Dermis blood vessel endothelial cell (primary cell): ENCODE data around the gene EDC4. TPM values are rescaled to one million over a fixed set of nuclear protein-coding genes. Genes with fewer than 3 reads are reported as not detected.
"Not testable (repeated sequence)": the region's sequence is repeated elsewhere in the genome, so short reads cannot be mapped to it uniquely, and the experiment has no call there.

ENCODE experiments used
- DNase-seq: peaks from one replicate; pipeline ENCODE4 v3.0.0; 2010
- total RNA-seq: library from RNA; depleted of rRNA; stranded (reverse); fragments of >200 nt; gene quantifications from 2 replicates; pipeline ENCODE4 v1.2.3, GENCODE V29; 2014

The EDC4 gene, protein sequence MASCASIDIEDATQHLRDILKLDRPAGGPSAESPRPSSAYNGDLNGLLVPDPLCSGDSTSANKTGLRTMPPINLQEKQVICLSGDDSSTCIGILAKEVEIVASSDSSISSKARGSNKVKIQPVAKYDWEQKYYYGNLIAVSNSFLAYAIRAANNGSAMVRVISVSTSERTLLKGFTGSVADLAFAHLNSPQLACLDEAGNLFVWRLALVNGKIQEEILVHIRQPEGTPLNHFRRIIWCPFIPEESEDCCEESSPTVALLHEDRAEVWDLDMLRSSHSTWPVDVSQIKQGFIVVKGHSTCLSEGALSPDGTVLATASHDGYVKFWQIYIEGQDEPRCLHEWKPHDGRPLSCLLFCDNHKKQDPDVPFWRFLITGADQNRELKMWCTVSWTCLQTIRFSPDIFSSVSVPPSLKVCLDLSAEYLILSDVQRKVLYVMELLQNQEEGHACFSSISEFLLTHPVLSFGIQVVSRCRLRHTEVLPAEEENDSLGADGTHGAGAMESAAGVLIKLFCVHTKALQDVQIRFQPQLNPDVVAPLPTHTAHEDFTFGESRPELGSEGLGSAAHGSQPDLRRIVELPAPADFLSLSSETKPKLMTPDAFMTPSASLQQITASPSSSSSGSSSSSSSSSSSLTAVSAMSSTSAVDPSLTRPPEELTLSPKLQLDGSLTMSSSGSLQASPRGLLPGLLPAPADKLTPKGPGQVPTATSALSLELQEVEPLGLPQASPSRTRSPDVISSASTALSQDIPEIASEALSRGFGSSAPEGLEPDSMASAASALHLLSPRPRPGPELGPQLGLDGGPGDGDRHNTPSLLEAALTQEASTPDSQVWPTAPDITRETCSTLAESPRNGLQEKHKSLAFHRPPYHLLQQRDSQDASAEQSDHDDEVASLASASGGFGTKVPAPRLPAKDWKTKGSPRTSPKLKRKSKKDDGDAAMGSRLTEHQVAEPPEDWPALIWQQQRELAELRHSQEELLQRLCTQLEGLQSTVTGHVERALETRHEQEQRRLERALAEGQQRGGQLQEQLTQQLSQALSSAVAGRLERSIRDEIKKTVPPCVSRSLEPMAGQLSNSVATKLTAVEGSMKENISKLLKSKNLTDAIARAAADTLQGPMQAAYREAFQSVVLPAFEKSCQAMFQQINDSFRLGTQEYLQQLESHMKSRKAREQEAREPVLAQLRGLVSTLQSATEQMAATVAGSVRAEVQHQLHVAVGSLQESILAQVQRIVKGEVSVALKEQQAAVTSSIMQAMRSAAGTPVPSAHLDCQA (N-terminal part only)
- 58.2 and 85.1 TPM in 2 replicates for total RNA-seq

DNA sequence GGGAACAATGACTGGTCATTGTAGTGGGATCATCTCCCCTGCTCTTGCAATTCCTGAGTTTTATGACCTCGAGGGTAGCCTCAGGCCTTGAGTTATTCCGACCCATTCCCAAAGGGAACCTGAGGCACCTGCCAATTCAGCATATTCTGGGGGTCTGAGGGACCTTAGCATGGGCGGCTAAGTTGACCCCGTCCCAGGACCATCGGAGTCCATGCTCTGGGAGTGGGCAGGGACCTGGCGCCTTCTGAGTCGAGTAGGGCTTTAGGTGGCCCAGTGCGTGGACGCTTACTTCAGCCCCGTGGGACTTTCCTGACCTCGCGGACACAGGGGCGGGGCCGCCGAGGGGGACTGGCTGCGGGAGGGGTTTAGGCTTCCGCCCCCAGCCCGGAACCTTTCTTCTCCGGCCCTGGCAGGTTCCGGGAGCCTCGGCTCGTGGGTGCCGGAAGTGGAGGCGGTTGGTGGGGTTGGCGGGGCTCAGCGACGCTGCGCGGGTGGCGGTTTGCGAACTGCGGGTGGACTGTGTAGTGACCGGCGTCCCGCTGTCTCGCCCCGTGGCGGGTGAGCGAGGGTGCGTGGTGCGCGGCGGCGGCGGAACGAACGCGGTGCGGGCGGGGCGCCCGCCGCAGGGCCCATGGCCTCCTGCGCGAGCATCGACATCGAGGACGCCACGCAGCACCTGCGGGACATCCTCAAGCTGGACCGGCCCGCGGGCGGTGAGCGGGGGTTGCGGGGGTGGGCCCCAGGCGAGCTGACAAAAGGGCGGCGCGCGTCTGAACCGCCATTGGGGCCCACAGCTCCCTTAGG is at the start of gene EDC4:
EDC4 (plus strand) TSS at position 422 of the 804 bp plus-strand sequence; CDS start at position 632, 210 bp downstream.
- peak; percentile 86 for DNase-seq

DNA sequence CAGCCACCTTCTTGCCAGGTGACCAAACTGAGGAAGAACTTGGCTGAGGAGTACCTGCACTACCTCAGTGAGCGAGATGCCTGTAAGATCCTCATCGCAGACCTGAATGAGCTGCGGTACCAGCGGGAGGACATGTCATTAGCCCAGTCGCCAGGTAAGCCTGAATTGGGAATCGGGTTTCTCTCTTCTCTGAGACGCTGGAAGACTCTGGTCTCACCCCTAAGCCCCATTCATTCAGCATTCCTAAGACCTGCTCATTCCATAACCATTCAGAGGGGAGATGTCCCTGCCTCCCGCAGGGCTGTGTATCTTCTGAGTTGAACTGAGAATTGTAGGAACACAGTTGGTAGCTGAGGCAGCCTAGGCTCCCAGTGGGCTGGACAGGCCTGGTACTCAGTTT is 47.7 kb upstream of the EDC4 start:
- DNase-seq: no peak

DNA sequence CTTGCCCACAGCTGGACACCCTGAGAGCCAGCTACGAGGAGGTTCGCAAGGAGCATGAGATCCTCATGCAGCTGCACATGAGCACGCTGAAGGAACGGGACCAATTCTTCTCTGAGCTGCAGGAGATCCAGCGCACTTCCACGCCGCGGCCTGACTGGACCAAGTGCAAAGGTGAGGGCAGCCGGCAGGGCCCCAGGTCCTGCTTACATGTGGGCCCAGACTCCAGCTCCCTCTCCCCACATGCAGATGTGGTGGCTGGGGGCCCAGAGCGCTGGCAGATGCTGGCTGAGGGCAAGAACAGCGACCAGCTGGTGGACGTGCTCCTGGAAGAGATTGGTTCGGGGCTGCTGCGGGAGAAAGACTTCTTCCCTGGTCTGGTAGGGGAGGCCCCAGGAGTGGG is 46.9 kb upstream of the EDC4 start:
- no peak for DNase-seq

DNA sequence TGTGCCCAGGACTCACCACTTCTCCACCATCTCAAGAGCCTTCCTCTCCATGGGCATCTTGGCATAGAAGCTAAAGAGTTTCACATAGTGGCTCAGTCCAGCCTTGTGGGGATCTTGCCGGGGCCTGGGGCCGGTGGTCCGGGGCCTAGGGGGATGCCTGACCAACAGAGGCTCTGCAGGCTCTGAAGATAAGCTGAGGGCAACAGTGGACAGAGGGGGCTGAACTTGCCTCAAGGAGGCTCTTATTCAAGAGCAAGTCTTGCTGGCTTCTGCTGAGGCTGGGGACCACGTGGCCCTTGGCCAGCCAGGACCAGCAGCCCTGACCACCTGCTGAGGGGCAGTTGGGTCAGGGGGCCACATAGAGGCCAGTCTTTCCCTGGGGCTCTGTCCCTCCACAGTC is 44.2 kb upstream of the EDC4 start:
- no peak for DNase-seq

DNA sequence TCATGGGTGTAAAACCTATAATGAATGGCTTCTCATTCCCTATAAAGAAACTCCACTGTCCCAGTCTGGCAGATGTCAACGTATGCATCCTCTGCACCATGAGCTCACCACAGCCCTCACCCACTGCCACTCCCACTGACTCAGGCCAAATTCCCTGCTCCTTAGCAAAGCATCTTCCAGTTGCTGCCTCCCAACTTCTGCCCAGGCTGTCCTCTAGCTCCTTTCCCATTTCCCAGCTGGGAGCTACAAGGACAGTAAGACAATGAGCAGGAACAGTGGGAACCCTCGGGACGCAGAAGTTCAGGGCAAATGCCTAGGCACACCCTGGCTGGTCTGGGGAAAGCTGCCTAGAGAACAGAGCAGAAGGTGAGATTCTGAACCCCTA is 39.8 kb upstream of the EDC4 start:
- peak; percentile 44 for DNase-seq

DNA sequence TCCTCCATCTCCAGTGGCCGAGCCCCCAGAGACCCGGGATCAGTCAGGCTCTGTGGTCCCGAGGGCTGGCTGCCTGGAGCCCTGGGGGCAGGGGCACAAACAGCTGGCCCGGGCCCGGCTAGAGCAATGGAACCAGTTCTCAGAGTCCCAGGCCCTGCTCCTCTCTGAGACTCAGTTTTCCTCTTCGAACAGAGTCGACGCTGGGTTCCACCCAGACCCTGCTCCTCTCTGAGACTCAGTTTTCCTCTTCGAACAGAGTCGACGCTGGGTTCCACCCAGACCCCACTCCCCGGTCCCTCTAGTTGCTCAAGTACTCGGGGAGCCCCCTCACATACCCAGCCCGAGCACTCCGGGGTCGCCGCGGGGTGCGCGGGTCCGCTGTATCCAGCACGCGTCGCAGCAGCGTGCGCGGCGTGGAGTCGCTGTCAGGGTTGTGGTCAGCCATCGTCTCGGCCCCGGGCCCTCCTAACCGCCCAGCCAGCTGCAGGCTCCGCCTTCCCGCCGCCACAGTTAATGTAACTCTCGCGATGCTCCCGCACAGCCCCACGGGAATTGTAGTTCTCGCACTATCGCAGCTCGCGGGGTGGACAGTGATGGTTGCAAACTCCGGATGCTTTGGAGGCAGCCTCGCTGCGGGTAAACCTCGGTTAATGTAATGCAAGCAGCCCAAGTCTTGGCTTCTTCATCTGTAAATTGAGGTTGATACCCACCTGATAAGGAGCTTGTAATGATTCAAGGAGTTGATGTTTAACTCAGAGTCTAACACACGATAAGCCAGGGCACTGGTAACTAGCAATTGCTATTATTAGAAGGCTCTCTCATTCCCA is 39.2 kb upstream of the EDC4 start:
- peak; percentile 94 for DNase-seq

DNA sequence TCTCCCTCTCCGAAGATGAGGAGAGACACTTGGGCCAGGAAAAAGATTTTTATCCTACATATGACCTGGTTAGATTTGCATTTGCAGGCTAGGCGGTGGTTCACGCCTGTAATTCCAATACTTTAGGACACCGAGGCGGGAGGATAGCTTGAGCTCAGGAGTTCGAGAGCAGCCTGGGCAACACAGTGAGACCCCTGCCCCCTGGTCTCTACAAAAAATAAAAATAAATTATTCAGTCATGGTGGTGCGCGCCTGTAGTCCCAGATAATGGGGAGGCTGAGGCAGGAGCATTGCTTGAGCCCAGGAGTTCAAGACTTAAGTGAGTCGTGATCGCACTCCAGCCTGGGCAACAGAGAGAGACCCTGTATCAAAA is 38.6 kb upstream of the EDC4 start:
- no peak for DNase-seq

DNA sequence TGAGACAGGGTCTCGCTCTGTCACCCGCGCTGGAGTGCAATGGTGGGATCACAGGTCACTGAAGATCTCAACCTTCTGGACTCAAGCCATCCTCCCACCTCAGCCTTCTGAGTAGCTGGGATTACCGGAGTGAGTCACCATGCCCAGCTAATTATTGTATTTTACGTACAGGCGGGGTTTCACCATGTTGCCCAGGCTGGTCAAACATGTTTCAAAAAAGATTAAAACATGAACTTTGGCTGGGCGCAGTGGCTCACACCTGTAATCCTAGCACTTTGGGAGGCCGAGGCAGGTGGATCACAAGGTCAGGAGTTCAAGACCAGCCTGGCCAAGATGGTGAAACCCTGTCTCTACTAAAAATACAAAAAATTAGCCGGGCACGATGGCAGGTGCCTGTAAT is 35.7 kb upstream of the EDC4 start:
- DNase-seq: not testable (repeated sequence)

DNA sequence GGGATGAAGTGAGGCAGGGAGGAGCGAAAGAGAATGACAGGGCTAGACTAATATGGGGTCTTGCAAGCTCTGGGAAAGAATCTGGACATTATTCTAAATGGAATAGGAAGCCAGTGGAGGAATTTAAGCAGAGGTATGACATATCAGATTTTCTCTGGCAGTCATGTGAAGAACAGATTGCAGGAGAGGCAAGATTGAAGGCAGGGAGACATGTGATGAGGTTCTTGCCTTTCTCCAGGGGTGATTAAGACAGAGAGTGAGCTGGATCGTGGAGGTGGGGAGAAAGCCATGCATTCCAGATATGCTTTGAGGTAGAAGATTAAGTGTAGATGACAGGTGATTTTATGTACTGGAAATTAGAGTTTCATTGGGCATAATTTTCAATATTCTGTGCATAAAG is 35.0 kb upstream of the EDC4 start:
- no peak for DNase-seq

DNA sequence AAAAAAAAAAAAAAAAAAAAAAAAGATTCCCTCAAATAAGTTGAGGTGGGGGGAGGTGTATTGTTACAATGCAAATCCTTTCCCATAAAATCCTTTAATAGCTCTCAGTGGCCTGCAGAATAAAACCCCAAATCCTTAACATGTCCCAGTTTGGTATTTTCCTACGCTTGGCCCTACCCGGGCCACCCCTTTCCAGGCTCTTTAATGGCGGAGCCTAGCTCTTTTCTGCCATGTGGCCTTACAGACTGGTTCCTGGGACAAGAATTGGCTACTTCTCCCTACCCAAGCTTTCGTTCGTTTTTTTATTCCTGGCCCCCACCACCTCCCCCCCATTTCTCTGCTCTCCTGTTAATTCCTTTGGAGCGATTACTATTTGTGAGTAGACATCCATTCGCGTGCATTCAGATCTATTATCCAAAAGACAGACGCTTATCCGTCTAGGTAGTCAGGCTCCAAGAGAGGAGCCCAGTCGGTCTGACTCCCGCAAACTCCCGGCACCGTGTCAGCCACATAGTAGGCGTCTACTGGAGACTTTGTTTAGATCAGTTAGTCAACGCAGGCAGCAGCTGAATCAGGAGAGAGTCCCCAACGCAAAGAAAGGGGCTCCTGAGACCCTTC is 31.5 kb upstream of the EDC4 start:
- DNase-seq: no peak

DNA sequence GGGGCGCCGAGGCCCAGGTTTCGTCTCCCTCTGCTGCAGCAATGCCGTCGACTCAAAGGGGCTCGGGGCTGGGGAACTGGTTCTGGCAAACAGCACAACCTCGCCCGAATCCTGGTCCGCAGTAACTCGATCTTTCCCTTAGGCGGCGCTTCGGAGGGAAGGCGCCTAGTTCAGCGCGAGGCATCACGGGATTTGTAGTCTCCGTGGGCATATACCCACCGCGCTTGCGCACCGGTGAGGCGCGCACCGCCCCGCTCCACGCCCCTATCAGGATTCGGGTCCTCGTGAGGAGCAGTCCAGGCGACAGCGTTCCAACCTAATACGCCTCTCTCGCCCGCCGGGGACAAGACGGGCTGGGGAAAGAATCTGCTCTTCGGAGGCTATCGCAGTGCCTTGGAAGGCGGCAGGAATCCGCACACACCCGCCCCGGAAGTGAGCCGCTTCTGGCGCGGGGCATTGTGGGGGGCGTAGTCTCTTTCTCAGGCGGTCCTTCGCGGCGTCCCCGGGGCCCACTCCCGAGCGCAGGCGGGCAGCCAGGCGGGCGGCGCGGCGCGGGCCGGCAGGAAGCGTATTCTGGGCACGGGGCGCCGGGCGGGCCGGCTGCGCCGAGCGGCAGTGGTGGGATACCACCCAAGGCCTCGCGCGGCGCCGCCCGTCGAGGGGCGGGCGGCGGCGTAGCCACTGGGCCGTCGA is 30.9 kb upstream of the EDC4 start, which contains the start of gene THAP11:
THAP11 (plus strand) TSS at position 505 of the 693 bp plus-strand sequence. CDS start 235 bp downstream, outside the sequence.
- peak; percentile 98 for DNase-seq

DNA sequence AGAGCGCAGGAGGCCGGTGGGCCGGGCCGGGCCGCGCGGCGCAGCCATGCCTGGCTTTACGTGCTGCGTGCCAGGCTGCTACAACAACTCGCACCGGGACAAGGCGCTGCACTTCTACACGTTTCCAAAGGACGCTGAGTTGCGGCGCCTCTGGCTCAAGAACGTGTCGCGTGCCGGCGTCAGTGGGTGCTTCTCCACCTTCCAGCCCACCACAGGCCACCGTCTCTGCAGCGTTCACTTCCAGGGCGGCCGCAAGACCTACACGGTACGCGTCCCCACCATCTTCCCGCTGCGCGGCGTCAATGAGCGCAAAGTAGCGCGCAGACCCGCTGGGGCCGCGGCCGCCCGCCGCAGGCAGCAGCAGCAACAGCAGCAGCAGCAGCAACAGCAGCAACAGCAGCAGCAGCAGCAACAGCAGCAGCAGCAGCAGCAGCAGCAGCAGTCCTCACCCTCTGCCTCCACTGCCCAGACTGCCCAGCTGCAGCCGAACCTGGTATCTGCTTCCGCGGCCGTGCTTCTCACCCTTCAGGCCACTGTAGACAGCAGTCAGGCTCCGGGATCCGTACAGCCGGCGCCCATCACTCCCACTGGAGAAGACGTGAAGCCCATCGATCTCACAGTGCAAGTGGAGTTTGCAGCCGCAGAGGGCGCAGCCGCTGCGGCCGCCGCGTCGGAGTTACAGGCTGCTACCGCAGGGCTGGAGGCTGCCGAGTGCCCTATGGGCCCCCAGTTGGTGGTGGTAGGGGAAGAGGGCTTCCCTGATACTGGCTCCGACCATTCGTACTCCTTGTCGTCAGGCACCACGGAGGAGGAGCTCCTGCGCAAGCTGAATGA is 30.1 kb upstream of the EDC4 start:
- DNase-seq: peak; percentile 77

DNA sequence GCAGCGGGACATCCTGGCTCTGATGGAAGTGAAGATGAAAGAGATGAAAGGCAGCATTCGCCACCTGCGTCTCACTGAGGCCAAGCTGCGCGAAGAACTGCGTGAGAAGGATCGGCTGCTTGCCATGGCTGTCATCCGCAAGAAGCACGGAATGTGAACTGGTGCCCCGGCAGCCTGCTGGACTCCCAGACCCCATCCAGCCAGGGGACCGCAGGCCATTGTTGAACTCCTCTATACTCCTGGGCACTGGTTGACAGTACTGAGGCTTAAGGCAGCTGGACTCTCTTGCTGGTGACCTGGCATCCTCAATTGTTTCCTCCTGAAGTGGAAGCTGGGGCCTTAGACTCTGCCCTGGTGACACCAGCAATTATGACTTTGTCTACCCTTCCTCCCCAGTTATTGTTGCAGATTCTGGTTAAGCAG is 29.5 kb upstream of the EDC4 start:
- DNase-seq: no peak

DNA sequence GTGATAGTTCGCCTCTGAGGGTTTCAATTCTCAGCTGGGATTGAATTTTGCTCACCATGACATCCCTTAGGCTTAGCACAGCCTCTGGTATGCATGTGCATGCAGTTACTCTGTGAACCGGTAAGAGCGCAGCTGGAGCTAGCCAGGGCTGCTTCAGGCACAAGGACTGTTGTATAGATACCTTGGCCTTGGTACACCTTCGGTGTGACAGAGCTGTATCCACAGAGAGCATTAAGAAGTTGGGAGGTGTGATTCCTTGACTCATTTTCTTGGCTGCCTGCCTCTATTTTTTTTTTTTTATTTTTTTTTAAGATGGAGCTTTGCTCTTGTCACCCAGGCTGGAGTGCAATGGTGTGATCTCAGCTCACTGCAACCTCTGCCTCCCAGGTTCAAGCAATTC is 28.4 kb upstream of the EDC4 start:
- no peak for DNase-seq

DNA sequence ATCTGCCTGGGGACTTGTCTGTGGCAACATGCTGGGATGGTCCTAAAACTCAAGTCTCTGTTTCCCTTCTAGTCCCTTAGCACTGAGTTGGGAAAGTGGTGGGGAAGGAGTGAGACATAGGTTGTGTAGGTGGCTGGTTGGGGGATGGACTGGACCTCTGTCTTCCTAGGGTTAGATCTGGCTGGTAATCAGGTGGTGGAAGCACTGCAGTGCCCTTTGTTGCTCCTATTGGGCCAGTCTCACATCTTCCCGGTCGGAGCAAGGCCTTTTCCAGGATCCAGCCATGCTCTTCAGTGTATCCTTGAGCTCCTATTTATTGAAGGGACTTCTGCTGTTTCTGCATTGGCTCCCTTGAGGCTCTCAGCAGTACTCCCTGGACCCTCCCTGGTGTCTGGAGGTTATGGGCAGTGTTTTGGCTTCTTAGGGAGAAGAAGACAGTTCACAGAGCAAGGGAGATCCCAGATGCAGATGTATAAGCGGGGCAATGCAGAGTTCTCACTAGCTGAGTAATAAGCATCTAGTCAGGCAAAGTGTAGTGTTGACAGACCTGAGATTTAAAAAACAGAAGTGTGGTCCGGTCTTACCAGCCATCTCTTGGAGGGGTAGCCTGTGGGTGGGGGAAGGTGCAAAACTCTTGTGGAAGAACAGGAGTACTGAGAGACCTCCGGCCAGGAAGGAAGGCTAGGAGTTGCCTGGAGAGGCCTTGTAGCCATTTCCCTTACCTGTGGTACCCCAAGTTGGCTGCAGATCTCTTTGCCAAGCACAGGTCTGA is 27.4 kb upstream of the EDC4 start:
- no peak for DNase-seq

DNA sequence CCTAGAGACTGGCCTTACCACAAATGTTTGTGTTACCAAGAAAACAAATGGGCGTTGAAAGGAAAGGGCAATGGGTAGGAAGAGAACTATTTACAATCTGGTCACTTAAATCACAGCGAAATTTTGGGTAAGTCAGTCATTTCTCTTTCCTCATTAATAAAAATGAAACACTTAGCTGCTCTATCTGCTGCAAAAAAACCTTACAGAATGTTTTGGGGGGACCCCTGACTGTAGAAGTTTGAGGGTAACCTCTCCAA is 26.9 kb upstream of the EDC4 start:
- peak; percentile 12 for DNase-seq

DNA sequence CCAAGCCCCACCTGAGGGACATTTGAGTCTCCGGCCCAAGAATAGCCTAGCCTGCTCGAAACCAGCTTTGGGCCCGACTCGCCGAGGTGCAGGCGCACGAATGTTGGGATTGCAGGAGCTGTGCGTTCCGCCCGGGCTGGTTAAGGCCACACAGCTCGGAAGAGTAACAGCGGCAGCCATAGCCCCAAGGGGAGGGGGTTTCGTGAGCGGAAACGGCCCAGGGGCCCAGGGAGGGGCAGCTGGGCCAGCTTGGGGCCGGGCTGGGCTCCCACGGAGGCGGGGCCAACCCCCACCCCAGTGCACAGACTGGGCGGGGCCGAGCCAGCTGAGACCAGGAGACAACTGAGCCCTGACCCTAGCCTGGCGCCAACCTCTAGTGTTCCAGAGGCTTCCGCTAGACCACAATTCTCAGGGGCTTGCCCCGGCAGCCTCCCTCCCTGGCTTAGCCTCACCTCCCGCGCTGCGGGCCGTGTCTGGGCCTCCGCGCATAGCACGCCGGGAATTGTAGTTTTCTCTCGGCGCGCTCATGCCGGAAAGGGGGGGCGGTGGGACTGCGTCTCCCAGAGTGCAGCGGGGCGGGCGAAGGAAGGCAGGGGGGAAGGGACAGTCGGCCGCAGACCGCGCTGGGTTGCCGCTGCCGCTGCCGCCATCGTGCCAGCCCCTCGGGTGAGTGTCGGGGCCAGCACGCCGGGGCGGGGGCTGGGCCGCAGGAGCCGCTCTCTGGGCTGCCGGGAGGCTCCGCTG is 26.4 kb upstream of the EDC4 start, which contains the start of gene NUTF2:
NUTF2 (plus strand) TSS at position 614 of the 744 bp plus-strand sequence. CDS start 18,198 bp downstream, outside the sequence.
- peak; percentile 94 for DNase-seq
